Fibroblast of lung (primary cell): ENCODE measurements around the gene GRIK1. TPM values are rescaled to one million over a fixed set of nuclear protein-coding genes. Genes with fewer than 3 reads are reported as not detected.

Experiments
- DNase-seq, 2 donors: peaks; one replicate each; pipeline versions ENCODE4 v3.0.0 to v3.0.0-alpha.2; 2010; ENCODE audit warnings: low read depth in 2 of 2
- H2AFZ ChIP-seq: 2 replicates; pipeline ENCODE4 v1.5.1; 2012; ENCODE audit warnings: low read length, control low read depth, inconsistent platforms
- H3K27ac ChIP-seq: 2 replicates; pipeline ENCODE4 v1.5.1; 2011; ENCODE audit warnings: low read length, control low read depth; ENCODE audit not compliant: insufficient read depth
- H3K27me3 ChIP-seq: 2 replicates; pipeline ENCODE4 v1.5.1; 2011; ENCODE audit warnings: mild to moderate bottlenecking, low read length; ENCODE audit not compliant: control insufficient read depth, insufficient read depth
- H3K36me3 ChIP-seq: 2 replicates; pipeline ENCODE4 v1.5.1; 2011; ENCODE audit warnings: low read length; ENCODE audit not compliant: control insufficient read depth, insufficient read depth
- H3K4me1 ChIP-seq: 2 replicates; pipeline ENCODE4 v1.5.1; 2011; ENCODE audit warnings: low read length; ENCODE audit not compliant: control insufficient read depth, insufficient read depth; ENCODE audit errors: extremely low read depth
- H3K4me2 ChIP-seq: 2 replicates; pipeline ENCODE4 v1.5.1; 2011; ENCODE audit warnings: low read length, control low read depth; ENCODE audit not compliant: insufficient read depth; ENCODE audit errors: extremely low read depth
- H3K4me3 ChIP-seq, 4 experiments: fragments of 200-600 bp in 1 of 4; sonication (generic) in 1 of 4; replicated peaks in 1 of 4; 2 replicates each; pipeline ENCODE4 v1.5.1; 2011 to 2016; ENCODE audit warnings: low read length in 4 of 4, low read depth in 3 of 4, mild to moderate bottlenecking in 3 of 4, control low read depth in 2 of 4, inconsistent platforms in 1 of 4, mixed read lengths in 1 of 4; ENCODE audit not compliant: insufficient read depth in 1 of 4; ENCODE audit errors: control extremely low read depth in 1 of 4
- H3K79me2 ChIP-seq: 2 replicates; pipeline ENCODE4 v1.5.1; 2012; ENCODE audit warnings: mild to moderate bottlenecking, low read length, inconsistent platforms; ENCODE audit not compliant: control insufficient read depth, insufficient read depth
- H3K9ac ChIP-seq: 2 replicates; pipeline ENCODE4 v1.5.1; 2011; ENCODE audit warnings: mild to moderate bottlenecking, low read length, control low read depth; ENCODE audit not compliant: insufficient read depth
- H3K9me3 ChIP-seq: 2 replicates; pipeline ENCODE4 v1.5.1; 2012; ENCODE audit warnings: low read depth, low read length; ENCODE audit not compliant: control insufficient read depth, insufficient read depth
- H4K20me1 ChIP-seq: 2 replicates; pipeline ENCODE4 v1.5.1; 2011; ENCODE audit warnings: low read length; ENCODE audit not compliant: control insufficient read depth, insufficient read depth; ENCODE audit errors: extremely low read depth
- CTCF ChIP-seq, 2 donors: IDR thresholded peaks in 1 of 2; conservative IDR thresholded peaks in 1 of 2; 1 replicate in 1 of 2; 2 replicates in 1 of 2; pipeline ENCODE4 v1.5.1; 2011 to 2012; ENCODE audit warnings: low read length in 2 of 2, control low read depth in 1 of 2, inconsistent platforms in 1 of 2, low read depth in 1 of 2, mild to moderate bottlenecking in 1 of 2
- EZH2 ChIP-seq: IDR thresholded peaks from 2 replicates; pipeline ENCODE4 v1.5.1; 2012; ENCODE audit warnings: low read length, control low read depth, mild to moderate bottlenecking; ENCODE audit errors: missing control alignments
- polyA plus RNA-seq, 2 donors: library from polyadenylated mRNA; depleted of rRNA in 1 of 2; stranded (reverse) in 1 of 2; unstranded in 1 of 2; fragments of >200 nt; gene quantifications; 2 replicates each; pipeline ENCODE4 v1.2.1, GENCODE V29; 2011 to 2012; ENCODE audit warnings: missing spikeins in 1 of 2
- total RNA-seq: library from RNA; depleted of rRNA; stranded (reverse); fragments of >200 nt; gene quantifications from 2 replicates; pipeline ENCODE4 v1.2.1, GENCODE V29; 2014

GRIK1 gene
- total and polyA plus RNA-seq, 2 donors (not counting 1 experiment from before 2014, with no cell fraction given): not detected

- no peaks in the 10 kb centered on the region for H3K79me2 ChIP-seq
- H3K4me2 ChIP-seq: no peak overlapping the region
- no peaks in the 10 kb centered on the region for H3K36me3 ChIP-seq
- no peaks in the 10 kb centered on the region for H3K27me3 ChIP-seq
- no peaks in the 10 kb centered on the region for H3K9me3 ChIP-seq
- H3K4me1 ChIP-seq: no peaks in the 10 kb centered on the region
- H3K9ac ChIP-seq: no peak overlapping the region
- DNase-seq: no peak
- H3K27ac ChIP-seq: no peak overlapping the region
- H3K4me3 ChIP-seq: no peak overlapping the region
- H2AFZ ChIP-seq: no peak overlapping the region
- H4K20me1 ChIP-seq: no peaks in the 10 kb centered on the region
- no peak for TF ChIP-seq EZH2
- no peak for TF ChIP-seq CTCF (conservative IDR thresholded peaks at IDR 0.05 in 1 of 2, IDR thresholded peaks at IDR 0.05 in 1 of 2; ENCODE audit: low read depth in 1 of 2, low read length in 2 of 2)
These were observed 224.7 kb downstream of the GRIK1 start for GRCh38 chr21:29715089-29715488.

GRCh38 chr21:29712818-29713217 lies 227.0 kb downstream of the GRIK1 start:
- Histone ChIP-seq H3K27ac (no peak overlapping the region), H3K4me1 (no peaks in the 10 kb centered on the region), H3K9me3 (no peaks in the 10 kb centered on the region), H3K9ac (no peak overlapping the region), H3K79me2 (no peaks in the 10 kb centered on the region), H3K4me3 (no peak overlapping the region), H2AFZ (no peak overlapping the region), H3K27me3 (no peaks in the 10 kb centered on the region), H3K36me3 (no peaks in the 10 kb centered on the region), H3K4me2 (no peak overlapping the region), H4K20me1 (no peaks in the 10 kb centered on the region)
- TF ChIP-seq EZH2 (no peak), CTCF (conservative IDR thresholded peaks at IDR 0.05 in 1 of 2, IDR thresholded peaks at IDR 0.05 in 1 of 2; ENCODE audit: low read depth in 1 of 2, low read length in 2 of 2) (no peak)
- DNase-seq: no peak

- H3K9ac ChIP-seq: no peak overlapping the region
- H3K4me3 ChIP-seq: no peak overlapping the region
- H3K4me2 ChIP-seq: no peak overlapping the region
- no peaks in the 10 kb centered on the region for H3K36me3 ChIP-seq
- no peaks in the 10 kb centered on the region for H4K20me1 ChIP-seq
- DNase-seq: no peak
- H3K9me3 ChIP-seq: no peaks in the 10 kb centered on the region
- H3K27me3 ChIP-seq: no peaks in the 10 kb centered on the region
- H3K79me2 ChIP-seq: no peaks in the 10 kb centered on the region
- no peak overlapping the region for H3K27ac ChIP-seq
- TF ChIP-seq EZH2: no peak
- no peaks in the 10 kb centered on the region for H3K4me1 ChIP-seq
- no peak overlapping the region for H2AFZ ChIP-seq
These were observed 228.6 kb downstream of the GRIK1 start for GRCh38 chr21:29711236-29711635.
